GM19035 (cell line): ENCODE measurements around the gene AANAT.

ENCODE experiments used
- ATAC-seq: cut with Tn5 transposase; IDR thresholded peaks from one replicate; pipeline ENCODE4 v1.9.1; 2021; ENCODE audit not compliant: unreplicated experiment

The AANAT gene

DNA sequence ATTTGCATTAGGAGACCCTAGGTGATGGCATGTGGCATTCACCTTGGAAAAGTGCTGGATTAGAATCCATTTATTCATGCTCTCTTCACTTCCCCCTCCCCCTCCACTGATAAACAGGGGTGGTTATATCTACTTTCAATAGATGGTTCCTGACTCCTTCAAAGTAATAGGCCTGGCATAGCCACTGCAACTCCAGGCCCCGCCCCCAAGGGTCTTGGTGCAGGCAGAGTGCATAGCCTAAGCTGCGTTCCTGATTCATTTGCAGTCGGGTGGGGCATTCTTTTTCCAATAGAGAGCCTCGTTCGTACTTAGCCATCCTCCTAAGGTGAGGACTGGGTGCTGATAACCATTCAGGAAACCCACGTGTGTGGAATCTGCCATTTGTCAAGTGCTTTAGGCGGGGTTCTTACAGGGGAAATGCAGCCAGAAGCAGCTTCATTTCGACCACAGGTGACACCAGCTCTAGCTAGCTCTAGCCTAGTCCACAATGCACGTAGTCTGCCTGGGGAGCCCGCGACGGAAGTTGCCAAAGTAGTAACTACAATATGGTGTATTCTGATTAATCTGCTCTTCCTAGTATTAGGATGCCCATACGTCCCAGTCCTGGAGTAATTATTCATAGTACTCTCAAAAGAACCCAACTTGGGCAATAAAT, 25.6 kb upstream of the AANAT start:
- ATAC-seq, result no peak

DNA sequence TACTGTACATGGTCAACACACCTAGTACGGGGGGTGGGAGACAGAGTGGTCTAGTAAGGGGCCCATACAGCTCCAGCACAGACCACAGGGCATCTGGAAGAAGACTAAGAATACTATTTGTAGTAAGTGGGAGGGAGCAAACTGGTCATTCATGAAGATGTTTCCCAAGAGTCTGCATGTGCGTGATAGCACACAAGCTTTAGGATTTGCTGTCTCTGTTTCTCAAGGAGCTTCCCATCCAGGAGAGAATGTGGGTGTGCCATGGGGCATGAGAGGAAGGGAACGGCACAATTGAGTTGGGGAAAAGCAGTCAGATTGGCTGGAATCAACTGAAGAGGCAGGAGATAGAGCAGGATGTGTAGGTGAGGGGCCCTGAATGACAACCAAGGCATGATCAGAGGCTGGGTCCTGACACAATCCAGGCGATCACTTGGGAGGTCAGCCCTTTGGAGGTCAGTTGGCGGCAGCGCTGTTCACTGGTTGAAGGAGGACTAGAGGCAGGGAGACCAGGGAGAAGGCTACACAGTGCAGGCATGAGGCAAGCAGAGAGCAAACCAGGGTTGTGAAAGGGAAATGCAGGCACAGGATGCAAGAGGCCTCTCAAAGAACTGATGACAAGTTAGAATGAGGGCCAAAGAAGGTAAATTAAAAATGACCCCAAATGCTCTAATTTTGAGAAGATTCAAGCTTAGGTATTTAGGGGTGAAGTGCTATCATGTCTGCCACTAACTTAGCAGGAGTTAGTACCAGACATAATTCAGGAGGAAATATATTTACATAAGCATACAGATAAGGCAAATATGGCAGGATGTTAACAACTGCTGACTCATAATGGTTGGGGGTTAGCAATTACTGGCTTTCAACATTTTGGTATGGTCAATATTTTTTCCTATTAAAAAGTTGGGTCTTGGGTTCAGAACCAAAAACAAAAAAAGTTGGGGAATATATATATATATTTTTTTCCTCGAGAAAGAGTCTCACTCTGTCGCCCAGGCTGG, 24.8 kb upstream of the AANAT start:
- no peak for ATAC-seq

DNA sequence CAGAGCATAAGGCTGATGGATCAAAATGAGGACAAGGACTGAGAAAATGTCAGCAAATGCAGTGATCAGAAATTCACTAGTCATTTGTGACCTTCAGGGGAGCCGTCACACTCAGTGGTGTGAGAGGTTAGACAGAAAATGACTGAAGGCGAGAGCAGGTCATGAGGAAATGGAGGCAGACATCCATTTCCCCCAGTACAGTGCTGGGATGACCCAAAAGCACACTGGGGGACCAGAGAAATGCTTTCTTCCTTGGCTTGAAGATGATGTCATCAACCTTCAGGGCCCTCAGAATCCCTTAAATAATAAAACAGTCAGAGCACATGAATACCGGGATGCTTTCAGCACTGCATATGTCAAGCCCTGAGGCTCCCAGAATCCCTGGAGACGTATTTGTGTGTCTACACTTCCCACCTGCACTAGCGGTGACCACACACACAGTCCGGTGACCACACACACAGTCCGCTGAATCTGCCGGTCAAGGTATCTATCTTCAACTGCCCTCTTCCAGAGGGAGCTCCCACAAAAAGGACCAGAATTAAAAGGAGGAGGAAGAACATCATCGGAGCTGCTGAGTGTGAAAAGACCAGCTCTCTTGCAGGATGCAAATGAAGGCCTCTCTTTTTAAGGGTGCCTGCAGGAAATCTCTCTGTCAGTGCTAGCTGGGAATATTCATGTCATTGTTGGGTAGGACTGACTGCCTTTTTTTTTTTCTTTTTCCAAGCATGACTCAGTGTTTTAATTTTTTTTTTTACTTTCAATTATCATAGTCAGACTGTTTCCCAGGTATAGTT, 22.7 kb upstream of the AANAT start:
- no peak for ATAC-seq

DNA sequence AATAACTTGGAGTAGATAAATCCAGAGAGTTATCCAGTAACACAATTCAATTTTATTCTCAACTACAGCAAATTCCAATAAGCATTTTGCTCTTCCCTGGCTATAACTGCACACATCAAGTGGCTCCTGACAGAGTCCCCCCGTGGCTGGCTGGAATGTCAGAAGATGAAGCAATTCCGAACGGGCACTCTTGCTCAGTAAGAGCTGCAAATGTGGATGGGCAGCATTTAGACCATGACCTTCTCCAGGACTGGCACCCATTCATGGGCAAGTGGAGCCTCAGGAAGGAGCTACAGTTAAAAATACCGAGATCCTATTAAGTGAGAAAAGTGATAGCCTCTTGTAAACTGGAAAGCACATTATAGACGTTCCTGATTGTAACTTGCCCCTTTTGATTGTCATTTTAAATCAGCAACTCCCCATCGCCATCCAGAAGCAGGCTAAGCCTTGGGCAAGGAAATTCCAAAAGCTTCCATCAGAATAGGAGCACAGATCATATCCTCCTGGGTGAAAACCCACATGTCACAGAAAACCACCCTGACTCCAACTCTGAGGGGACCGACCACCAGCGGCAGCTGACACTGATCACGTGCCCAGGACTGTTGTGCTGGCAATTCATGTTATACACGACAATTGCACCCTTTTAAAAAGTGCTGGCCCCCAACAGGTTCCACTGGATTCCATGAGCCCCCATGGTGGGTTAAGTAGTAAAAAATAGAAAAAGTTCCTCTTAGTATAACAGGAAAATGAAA, 21.5 kb upstream of the AANAT start:
- ATAC-seq, result no peak

DNA sequence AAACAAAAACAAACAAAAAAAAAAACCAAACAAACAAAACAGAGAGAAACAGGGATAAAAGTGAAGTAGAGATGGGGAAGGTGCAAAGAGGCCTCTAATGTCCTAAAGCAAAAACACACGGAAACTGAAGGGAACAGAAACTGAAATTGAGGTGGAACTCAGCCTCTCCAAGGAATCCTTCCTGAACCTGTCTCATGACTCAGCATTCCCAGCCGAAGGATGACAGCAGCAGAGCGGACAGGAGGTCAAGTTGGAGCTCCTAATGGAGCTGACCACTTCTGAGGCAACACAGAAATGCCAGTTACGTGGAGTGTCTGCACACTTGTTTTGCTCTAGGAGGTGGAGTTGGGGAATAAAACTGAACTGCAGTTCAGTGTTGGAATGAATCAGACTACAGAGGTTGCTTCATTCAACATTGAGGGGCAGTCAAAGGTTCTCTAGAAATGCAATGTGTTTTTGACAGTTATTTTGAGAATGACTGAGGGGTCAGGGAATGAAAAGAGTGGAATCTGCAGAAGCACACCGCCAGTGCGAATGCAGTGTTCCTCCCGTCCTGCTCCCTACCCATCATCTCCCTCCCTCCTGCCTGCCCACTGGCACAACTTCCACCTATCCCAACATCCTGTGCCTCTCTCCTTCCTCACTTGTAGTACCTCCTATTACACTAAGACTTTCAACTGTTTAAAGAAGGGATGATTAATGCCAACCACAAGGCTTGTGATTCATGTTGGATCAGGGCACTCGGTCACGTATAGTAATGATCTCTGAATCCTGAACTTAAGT, 20.8 kb upstream of the AANAT start:
- ATAC-seq, result no peak

DNA sequence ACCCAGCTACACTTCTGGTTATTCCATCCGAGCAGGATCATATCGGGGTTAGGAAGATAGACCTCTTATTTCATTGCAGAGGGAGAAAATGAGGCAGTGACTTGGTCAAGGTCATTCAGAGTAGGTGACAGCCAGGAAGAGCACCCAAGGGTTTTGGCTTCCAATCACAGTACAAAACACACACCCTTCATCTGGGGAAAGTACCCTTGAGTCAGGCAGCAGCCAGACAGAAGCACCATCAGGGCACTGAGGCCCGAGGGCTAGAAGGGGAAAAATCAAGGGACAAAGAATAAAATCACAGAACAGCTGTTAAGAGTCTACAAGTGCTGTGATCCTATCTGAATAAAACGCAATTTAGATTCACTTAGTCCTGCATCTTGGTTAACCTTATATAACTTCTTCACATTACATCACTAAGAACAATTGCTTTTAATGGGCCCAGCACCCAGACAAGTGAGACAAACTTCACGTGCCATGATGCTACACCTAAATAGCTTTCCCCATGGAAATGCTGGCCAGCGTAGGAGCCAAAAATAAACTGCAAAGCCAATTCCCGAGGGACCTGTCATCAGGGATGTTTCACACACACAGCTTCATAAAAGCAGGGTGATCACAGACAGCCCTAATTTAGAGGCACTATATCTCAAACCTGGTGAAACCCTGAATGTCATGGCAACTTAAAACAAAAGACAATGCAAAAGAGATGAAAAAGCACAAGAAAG, 19.3 kb upstream of the AANAT start:
- ATAC-seq, result no peak

DNA sequence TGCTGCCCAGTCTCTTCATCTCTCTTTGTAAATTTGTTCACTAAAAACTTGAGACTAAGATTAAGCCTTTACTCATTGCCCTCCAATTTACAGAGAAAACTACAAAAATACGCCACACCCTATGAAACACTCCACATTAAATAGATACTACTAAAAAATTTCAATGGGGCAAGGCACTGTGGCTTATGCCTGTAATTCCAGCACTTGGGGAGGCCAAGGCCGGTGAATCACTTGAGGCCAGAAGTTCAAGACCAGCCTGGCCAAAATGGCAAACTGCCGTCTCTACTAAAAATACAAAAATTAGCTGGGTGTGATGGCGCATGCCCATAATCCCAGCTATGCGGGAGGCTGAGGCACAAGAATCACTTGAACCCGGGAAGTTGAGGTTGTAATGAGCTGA, 18.3 kb upstream of the AANAT start:
- no peak for ATAC-seq

DNA sequence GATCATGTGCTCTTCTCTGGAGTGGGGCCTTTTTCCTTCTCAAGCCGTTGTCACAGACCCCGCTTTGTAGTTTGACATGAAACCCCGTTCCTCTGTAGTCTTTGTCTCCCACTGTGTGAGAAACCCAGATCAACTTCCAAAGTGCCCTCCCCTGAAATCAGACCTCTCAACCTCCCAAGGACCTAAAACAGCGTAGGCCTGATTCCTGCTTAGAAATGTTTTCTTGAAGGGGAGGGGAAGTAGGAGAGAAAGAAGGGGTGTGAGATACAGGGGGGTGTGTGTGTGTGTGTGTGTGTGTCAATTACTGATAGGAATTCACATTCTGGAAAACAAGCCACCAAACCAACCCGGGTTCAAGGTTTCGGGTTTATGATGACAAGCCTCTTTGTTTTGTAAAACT, 15.9 kb upstream of the AANAT start:
- ATAC-seq, result no peak

DNA sequence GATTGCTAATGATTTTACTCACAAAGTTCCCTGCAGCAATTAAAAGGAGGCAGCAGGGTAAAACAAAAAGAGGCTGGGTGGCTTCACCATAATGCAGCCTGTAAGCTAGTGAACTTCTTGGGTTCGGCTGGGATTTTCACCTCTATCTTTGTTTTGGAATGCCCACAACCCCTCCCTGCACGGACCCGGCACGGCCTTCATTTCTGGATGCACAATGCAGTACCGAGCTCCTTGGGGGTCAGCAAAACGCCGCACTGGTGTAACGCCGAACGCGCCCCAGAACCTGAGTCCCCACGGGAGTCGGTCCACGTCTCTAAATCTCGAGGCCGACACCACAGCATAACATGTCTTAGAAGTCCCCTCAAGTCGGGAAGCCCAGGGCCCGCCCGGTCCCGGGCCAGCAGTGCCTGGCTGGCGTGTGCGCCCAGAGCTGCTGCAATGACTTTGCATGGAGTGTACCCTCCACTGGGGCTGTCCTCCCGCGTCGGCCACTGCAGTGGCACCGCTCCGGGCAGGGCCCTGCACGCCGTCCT, 15.2 kb upstream of the AANAT start:
- ATAC-seq, result peak; percentile 31

DNA sequence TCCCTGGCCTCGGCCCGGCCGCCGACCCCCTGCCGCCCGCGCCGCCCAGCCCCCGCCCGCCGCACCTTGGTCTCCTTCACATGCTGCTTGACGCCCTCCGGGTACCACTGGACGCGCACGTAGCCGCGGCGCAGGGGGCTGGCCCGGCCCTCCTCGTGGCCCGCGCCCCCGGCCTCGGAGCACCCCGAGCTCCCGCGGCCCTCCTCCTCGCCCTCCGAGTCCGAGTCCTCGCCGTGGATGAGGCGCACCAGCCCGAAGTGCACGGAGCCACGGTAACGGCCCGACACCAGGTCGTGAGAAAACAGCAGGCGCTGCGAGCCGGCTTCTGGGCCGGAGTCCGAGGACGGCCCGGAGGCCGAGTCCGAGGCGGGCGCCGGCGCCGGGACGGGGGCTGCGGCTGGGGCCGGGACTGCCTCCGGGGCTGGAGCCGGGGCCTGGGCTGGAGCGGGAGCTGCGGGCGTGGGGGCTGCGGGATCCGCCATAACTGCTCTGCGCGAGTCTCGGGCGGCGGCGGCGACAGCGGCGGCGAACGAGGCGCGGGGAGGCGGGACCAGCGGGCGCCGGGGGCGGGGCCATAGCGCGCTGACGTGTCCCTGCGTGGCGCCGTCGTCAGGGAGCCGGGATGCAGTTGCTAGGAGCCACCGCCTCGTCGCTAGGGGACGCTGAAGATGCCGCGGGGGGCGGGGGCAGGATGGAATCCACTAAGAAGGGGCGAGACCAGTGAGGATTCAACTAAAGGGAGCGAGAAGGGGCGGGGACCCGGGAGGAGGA, 14.6 kb upstream of the AANAT start, which contains the start of gene UBE2O:
TSS of gene UBE2O (minus strand) at position 493 of the 771 bp plus-strand sequence. CDS start at position 482, 11 bp downstream.
- ATAC-seq, result peak; percentile 89

DNA sequence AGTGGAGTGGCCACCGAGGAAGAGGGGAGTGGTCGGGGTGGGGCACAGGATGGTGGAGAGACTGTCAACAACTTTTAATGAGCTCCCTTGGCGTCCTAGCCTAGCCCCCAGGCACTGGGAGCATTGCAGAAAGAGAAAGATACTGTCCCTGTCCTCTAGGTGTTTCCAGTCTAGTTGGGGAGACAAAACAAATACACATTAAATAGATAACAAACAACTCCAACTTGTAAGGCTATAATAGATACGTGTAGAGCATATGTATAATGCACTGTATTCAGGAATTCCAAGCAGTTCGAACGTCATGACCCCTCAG, 14.0 kb upstream of the AANAT start:
- no peak for ATAC-seq

DNA sequence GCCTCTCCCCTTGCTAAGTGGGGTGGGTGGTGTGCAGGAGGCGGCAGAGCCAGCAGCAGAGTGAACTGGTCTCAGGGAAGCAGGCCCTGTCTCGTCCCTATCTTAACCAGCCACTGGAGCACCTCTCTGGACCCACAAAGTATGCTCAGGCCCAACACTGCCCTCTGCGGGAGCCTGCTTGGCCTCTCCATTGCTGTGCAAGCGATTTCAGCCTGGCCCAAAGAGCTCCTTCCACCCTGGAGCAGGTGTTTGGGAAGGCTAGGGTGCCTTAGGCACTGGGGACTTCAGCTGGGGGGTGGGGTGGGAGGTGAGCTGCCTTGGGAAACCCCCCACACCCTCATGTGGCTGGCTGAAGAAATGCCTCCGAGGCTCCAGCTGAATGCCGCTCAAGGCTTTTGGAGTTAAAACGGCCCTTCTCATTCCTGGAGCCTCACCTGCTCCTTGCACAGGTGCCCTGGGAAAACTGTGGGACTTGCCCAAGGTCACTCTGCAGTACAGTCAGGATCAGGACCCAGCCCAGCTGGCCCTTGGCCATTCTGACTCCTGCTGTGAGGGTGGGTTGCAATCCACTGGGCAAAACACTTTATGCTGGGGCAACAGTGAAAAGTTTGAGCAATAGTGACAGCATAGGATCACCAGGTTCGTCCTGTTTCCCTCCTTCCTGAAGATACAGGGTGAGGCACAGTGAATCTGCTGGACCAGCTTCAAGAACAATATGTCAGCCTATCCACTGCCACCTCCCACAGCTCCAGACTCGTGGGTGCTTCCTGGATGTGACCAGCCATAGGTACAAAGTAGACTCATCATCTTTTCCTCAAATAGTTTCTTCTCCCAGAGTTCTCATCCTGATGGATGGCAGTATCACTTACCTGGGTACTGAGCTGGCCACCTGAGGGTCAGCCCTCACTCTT, 8.6 kb upstream of the AANAT start:
- no peak for ATAC-seq

DNA sequence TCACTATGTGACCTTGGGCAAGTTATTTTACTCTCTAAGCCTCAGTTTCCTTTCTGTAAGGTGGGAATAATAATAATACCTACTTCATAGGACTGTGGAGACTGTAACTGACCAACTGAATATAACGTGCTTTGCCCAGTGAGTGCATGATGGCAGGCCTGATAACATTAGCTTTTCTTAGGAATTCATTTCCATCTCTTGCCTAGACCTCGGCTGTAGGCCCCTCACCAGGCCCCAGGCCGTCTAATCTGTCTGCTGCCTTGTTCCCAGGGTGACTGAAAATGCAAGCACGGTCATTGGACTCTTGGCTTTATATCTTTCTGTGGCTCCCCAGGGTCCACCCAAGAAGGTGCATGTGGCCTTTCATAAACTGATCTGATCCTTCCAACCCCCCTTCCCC, 7.7 kb upstream of the AANAT start:
- ATAC-seq, result no peak

DNA sequence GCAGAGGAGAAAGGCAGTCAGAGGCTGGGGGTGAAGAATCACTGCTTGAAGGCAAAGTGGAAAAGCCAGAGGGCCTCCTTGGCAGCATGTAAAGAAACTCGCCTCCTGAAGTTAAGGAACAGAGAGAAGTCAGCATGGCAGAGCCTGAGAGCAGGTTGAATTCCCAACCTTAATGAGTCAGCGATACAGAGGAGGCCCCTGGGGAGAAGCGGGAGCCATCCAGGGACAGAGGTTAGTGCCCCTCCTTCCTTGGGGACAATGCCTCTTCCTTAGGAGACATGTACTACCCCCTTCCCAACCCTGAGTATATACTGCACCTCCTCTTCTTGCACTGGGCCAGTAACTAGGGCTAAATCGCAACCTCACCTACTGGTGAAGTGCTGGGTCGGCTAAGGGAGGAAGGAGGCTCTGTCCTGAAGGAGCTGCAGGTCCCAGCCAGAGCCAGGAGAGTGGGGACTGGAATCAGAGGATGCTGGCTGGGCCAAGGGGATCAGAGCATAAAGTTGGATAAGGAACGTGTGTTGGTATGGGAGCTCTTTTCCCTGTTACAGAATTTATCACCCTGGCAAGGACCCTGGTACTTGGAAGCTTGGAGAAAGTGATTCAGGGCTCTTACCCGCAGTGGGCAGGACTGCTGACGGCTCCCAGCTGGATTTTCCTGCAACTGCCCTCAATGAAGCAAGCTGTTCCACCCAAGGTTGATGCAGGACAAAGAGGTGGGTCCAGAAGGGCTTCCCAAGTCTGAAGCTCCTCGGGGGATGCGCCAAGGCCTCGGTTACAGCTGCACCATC, 5.4 kb upstream of the AANAT start:
- no peak for ATAC-seq

DNA sequence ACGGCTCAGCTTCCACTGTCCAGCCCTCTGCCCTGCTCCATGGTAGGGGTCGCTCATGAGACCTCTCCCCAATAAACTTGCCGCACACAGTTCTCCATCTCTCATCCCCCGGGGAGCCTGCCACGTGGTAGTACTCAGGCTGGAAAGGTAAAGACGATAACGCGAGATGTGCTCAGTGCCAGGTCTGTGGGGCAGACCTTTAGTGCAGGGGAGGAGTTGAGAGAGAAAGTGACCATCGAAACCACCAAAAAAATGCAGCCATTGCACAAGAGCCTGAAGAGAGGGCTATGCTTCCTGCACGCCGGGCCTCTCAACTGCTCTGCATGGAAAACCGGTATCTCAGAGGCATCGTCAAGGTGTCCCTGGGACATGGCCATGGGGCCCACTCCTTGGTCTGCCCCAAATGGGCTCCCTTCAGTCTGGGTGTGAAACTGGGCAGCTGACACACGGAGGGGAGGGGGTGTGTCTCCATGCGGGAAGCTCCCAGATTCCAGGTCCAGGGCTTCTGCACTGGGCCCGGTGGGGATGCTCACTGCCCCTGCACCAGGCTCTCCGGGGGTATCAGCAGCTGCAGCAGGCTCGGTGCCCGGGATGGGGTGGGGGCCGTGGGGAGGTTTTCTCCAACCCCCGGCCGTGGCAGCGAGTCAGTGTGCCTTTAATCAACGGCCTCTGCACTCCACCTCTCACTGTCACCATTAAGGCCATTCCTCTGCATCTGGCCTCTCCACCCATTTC, 4.7 kb upstream of the AANAT start:
- ATAC-seq, result no peak

DNA sequence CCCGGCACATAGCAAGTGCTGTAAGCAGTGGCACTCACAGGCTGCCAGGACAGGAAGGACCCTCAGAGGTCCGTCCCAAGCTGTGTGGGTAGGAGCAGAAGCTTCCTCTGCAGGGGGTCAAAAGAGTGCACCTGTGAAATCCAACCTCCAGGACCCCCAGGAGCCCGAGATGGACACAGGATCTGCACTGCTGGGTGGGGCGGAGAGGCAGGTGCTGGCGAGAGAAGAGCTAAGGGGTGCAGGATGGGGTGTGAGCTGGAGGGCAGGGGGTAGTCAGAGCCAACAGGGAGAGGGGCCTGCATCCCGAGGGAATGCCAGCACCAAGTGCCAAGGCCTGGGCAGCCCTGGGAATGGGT, 650 bp upstream of the AANAT start:
- no peak for ATAC-seq
